GM23338 (cell line): ENCODE results near the gene MAPK11. TPM values are rescaled to one million over a fixed set of nuclear protein-coding genes. Genes with fewer than 3 reads are reported as not detected.

Experiments used
- ATAC-seq: fragments of 200-7000 bp; cut with Tn5 transposase; 3 replicates; pipeline ENCODE4 v1.9.1; 2020
- DNase-seq: peaks from one replicate; pipeline ENCODE4 v3.0.0-alpha.2; 2015; ENCODE audit warnings: low spot score
- H2AFZ ChIP-seq: fragments of 200-600 bp; sonication (generic); 2 replicates; pipeline ENCODE4 v1.8.0; 2016; ENCODE audit warnings: antibody characterized with exemption, mild to moderate bottlenecking, moderate library complexity
- H3F3A ChIP-seq: fragments of 200-600 bp; sonication (generic); replicated peaks from 2 replicates; pipeline ENCODE4 v1.8.0; 2017; ENCODE audit warnings: antibody characterized with exemption, mixed run types, low read depth
- H3K27ac ChIP-seq: fragments of 200-600 bp; sonication (generic); 2 replicates; pipeline ENCODE4 v1.6.1; 2016; ENCODE audit warnings: low read depth
- H3K27me3 ChIP-seq: fragments of 200-600 bp; sonication (generic); 2 replicates; pipeline ENCODE4 v1.8.0; 2016; ENCODE audit warnings: mild to moderate bottlenecking, mixed run types, moderate library complexity; ENCODE audit not compliant: insufficient read depth
- H3K36me3 ChIP-seq: fragments of 200-600 bp; sonication (generic); 2 replicates; pipeline ENCODE4 v1.8.0; 2016; ENCODE audit warnings: mild to moderate bottlenecking; ENCODE audit not compliant: insufficient read depth
- H3K4me1 ChIP-seq: fragments of 200-600 bp; sonication (generic); 2 replicates; pipeline ENCODE4 v1.8.0; 2016; ENCODE audit warnings: mild to moderate bottlenecking, moderate library complexity; ENCODE audit not compliant: insufficient read depth
- H3K4me2 ChIP-seq: fragments of 200-600 bp; sonication (generic); 2 replicates; pipeline ENCODE4 v1.7.1; 2017; ENCODE audit warnings: mixed run types
- H3K4me3 ChIP-seq: fragments of 200-600 bp; sonication (generic); 2 replicates; pipeline ENCODE4 v1.6.1; 2016; ENCODE audit warnings: mixed run types
- H3K79me2 ChIP-seq: fragments of 200-600 bp; sonication (generic); replicated peaks from 2 replicates; pipeline ENCODE4 v1.8.0; 2017; ENCODE audit warnings: mild to moderate bottlenecking; ENCODE audit not compliant: insufficient read depth
- H3K9me2 ChIP-seq: fragments of 200-600 bp; sonication (generic); 2 replicates; pipeline ENCODE4 v1.8.0; 2017; ENCODE audit not compliant: insufficient read depth
- H4K20me1 ChIP-seq: fragments of 200-600 bp; sonication (generic); replicated peaks from 2 replicates; pipeline ENCODE4 v1.8.0; 2017; ENCODE audit warnings: mild to moderate bottlenecking; ENCODE audit not compliant: insufficient read depth
- H3K27ac Mint-ChIP-seq: 2 replicates; pipeline ENCODE4 v1.8.0; 2020; ENCODE audit warnings: inconsistent platforms, mild to moderate bottlenecking, moderate library complexity, mixed read lengths
- H3K27me3 Mint-ChIP-seq: 3 replicates; pipeline ENCODE4 v1.8.0; 2022; ENCODE audit warnings: low read depth, mild to moderate bottlenecking, moderate library complexity, mixed read lengths, inconsistent platforms; ENCODE audit not compliant: insufficient read depth, poor library complexity
- H3K36me3 Mint-ChIP-seq: 3 replicates; pipeline ENCODE4 v1.8.0; 2021; ENCODE audit warnings: low read depth, mild to moderate bottlenecking, inconsistent platforms, moderate library complexity, mixed read lengths
- H3K4me1 Mint-ChIP-seq: 3 replicates; pipeline ENCODE4 v1.8.0; 2020; ENCODE audit warnings: mild to moderate bottlenecking, inconsistent platforms, mixed read lengths
- H3K4me3 Mint-ChIP-seq: 3 replicates; pipeline ENCODE4 v1.8.0; 2021; ENCODE audit warnings: moderate library complexity, mild to moderate bottlenecking, inconsistent platforms, mixed read lengths
- H3K9me3 Mint-ChIP-seq: 3 replicates; pipeline ENCODE4 v1.8.0; 2020; ENCODE audit warnings: moderate library complexity, mild to moderate bottlenecking, inconsistent platforms, mixed read lengths
- CREB1 ChIP-seq: fragments of 250-450 bp; sonication (Bioruptor Pico); IDR thresholded peaks from 2 replicates; pipeline ENCODE4 v1.5.0; 2020; ENCODE audit warnings: low read depth, mild to moderate bottlenecking, moderate library complexity
- CTCF ChIP-seq, 2 experiments: fragments of 200-600 bp in 1 of 2; sonication (generic) in 1 of 2; conservative IDR thresholded peaks; 2 replicates each; pipeline versions ENCODE4 v1.5.1 to v1.6.1; 2016 to 2017; ENCODE audit warnings: antibody characterized with exemption in 2 of 2, low read depth in 2 of 2, mild to moderate bottlenecking in 2 of 2, moderate library complexity in 1 of 2
- ETS1 ChIP-seq: IDR thresholded peaks from 2 replicates; pipeline ENCODE4 v1.6.1; 2016; ENCODE audit warnings: antibody characterized with exemption
- EZH2phosphoT487 ChIP-seq: fragments of 200-600 bp; sonication (generic); IDR thresholded peaks from one replicate; pipeline ENCODE4 v1.8.1; 2018; ENCODE audit warnings: antibody characterized with exemption; ENCODE audit not compliant: unreplicated experiment
- JUNB ChIP-seq: IDR thresholded peaks from one replicate; pipeline ENCODE4 v1.6.1; 2016; ENCODE audit warnings: antibody characterized with exemption; ENCODE audit not compliant: unreplicated experiment
- NANOG ChIP-seq: IDR thresholded peaks from 2 replicates; pipeline ENCODE4 v1.6.1; 2016; ENCODE audit warnings: antibody characterized with exemption, borderline replicate concordance
- POLR2AphosphoS5 ChIP-seq: IDR thresholded peaks from 2 replicates; pipeline ENCODE4 v1.6.1; 2016; ENCODE audit warnings: antibody characterized with exemption, low read depth
- REST ChIP-seq: IDR thresholded peaks from one replicate; pipeline ENCODE4 v1.6.1; 2018; ENCODE audit warnings: antibody characterized with exemption; ENCODE audit not compliant: unreplicated experiment
- ZNF114 ChIP-seq: fragments of 250-450 bp; sonication (Bioruptor Pico); IDR thresholded peaks from 2 replicates; pipeline ENCODE4 v1.5.0; 2020; ENCODE audit warnings: mild to moderate bottlenecking, moderate library complexity
- ZNF331 ChIP-seq: fragments of 250-450 bp; sonication (Bioruptor Pico); IDR thresholded peaks from 2 replicates; pipeline ENCODE4 v1.5.0; 2020; ENCODE audit warnings: low read depth, mild to moderate bottlenecking, moderate library complexity
- ZNF462 ChIP-seq: fragments of 250-450 bp; sonication (Bioruptor Pico); IDR thresholded peaks from 2 replicates; pipeline ENCODE4 v1.5.0; 2020; ENCODE audit warnings: mild to moderate bottlenecking, moderate library complexity
- polyA plus RNA-seq: library from polyadenylated mRNA; unstranded; fragments of >200 nt; fragmentation: Nextera tagmentation; extraction: Ambion mirVana; gene quantifications from 2 replicates; pipeline ENCODE4 v1.2.1, GENCODE V29; 2016
- total RNA-seq: library from RNA; depleted of rRNA; stranded (reverse); fragments of >200 nt; shearing (Covaris generic); gene quantifications from 2 replicates; pipeline ENCODE4 v1.2.3, GENCODE V29; 2014

Gene MAPK11
- total and polyA plus RNA-seq, 2 experiments from 2014 or later: 0.34 to 1.9 TPM

- H3K9me2 ChIP-seq: no peaks in the 10 kb centered on the region
- no peak for TF ChIP-seq ETS1
- no peak for TF ChIP-seq NANOG
- TF ChIP-seq ZNF331 (CRISPR knock-in tag): no peak
- no peak for TF ChIP-seq CTCF (conservative IDR thresholded peaks at IDR 0.05; ENCODE audit: low read depth in 2 of 2)
- TF ChIP-seq POLR2AphosphoS5: no peak
- no peak for TF ChIP-seq CREB1 (CRISPR knock-in tag)
- no peak for TF ChIP-seq REST
- TF ChIP-seq ZNF462 (CRISPR knock-in tag): no peak
- TF ChIP-seq JUNB: no peak
- TF ChIP-seq ZNF114 (CRISPR knock-in tag): no peak
- TF ChIP-seq EZH2phosphoT487: no peak
- H3K79me2 ChIP-seq: no peaks in the 10 kb centered on the region
- no peak overlapping the region for H3K27ac ChIP-seq
- H3K4me3 Mint-ChIP-seq: no peak overlapping the region
- no peak overlapping the region for H3K4me2 ChIP-seq
- peaks cover 7% of the 10 kb centered on the region for H3K27me3 Mint-ChIP-seq
- no peak for DNase-seq
- no peaks in the 10 kb centered on the region; the same call in 2 of the 3 replicates for H3K36me3 Mint-ChIP-seq
- H3K27ac Mint-ChIP-seq: no peak overlapping the region
- no peak for ATAC-seq
- no peaks in the 10 kb centered on the region for H3K4me1 ChIP-seq
- H3K27me3 ChIP-seq: no peaks in the 10 kb centered on the region
- no peaks in the 10 kb centered on the region for H3K36me3 ChIP-seq
- no peaks in the 10 kb centered on the region for H3K9me3 Mint-ChIP-seq
- no peaks in the 10 kb centered on the region for H4K20me1 ChIP-seq
- H3K4me3 ChIP-seq: no peak overlapping the region
- H3K4me1 Mint-ChIP-seq: peaks cover 6% of the 10 kb centered on the region
- no peak overlapping the region for H2AFZ ChIP-seq
- H3F3A ChIP-seq: no peaks in the 10 kb centered on the region
Measured at GRCh38 chr22:50318698-50319411, 48.7 kb upstream of the MAPK11 start.
